Iris pigment epithelial cell (primary cell): ENCODE measurements around the gene PLA2G15.
A peak's percentile ranks its signal among the peaks of the same experiment; 100 is the strongest.

Experiments used
- DNase-seq: peaks from one replicate; pipeline ENCODE4 v3.0.0-alpha.2; 2011; ENCODE audit warnings: low read depth

Gene PLA2G15

DNA sequence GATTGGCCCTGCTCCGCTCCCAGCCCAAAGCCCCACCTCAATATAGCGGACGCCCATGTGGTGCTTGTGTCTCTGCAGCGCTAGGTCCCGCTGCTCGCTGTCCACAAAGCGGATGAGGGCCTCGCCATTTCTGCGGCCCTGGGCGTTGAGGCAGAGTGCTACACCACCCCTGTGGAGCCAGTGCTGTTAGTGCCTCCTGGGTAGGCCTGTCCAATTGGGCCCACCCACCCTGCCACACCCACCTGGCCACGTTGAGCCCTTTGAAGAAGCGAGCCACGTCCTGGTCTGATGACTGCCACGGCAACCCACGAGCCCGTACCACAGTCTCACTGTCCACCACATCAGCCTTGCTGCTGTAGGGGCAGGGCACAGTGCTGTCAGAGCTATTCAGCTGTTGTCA lies 12.8 kb upstream of the PLA2G15 start:
- DNase-seq, result no peak

DNA sequence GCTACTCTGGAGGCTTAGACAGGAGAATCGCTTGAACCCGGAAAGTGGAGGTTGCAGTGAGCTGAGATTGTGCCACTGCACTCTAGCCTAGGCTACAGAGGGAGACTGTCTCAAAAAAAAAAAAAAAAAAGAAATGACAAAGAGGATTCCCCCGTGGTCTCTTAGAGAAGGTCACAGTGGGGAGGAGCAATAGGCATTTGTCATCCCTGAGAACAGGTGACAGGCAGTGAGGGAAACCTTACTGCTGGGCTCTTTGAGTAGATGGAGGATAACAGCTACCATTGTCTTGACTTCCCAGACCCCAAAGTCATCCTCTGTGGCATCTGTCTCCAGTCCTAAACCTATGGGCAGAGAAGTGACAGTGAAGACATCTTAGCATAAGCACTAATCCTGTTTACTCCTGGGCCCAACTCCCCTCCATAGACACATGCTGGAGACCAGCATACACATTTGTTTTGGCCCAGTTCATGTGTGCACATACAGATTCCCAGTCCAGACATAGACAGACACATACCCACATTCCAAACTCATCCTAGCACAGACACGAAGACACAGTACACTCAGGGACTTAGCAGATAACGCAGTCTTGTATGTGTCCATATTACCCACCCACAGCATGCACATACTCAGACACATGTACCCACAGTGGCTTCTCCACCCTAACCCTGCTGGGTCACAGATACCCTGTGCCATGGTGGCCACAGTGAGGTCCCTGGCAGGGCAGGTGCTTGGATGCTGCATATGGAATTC lies 11.9 kb upstream of the PLA2G15 start:
- DNase-seq, result no peak

DNA sequence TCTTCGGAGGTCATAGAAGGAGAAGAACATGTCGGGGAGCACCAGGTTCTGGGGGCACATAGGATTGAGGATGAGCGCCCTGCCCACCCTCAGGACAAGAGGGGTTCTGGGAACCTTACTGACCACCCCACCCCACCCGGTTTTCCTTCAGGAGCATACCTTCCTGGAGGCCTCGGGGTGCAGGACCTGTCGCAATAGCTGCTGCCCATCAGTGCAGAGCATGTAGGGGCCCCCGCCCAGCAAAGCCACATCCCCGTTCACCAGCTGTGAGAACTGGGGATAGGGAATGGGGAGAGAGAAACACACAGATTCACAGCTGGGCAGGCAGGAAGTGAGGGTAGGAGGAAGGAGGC lies 11.4 kb upstream of the PLA2G15 start:
- DNase-seq, result no peak

DNA sequence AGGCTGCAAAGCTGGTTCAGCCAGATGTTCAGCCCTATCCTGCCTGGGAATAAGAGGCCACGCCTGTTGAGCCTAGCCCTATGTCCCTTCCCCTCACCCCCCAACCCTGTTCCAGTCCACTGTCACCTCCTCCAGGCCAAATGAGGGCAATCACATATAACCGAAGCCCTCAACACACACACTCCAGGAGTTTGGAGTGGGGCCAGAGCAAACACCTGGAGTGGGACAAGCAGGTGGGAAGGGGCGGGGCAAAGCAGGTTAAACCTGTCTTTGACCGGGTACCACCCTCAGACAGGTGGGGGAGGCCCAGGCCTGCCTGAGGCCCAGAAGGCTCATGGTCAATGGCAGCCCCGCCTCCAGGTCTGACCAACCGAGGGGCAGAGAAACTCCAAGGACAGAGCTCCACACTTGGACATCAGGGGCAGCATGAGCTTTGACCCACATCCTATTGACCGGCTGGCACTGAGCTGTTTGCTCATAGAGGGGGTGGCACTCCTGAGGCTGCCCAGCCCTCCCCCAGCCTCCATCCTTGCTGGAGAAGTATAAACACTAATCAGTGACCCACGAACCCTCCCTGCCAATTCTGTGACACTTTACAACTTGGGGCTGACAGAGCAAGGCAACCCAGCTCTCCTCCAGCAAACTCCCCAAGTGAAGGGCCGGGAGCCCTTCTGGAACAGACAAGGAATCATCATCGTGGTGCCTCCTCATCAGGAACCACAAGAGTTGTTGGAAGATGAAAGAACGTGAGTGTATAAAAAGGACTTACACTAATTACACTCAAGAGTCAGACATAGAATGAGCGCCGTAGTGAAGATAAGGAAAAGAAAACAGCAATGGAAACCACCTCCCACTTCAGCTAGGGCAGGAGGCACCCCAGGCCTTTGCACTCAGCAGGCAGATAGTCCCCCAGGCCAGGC lies 10.7 kb upstream of the PLA2G15 start:
- no peak for DNase-seq

DNA sequence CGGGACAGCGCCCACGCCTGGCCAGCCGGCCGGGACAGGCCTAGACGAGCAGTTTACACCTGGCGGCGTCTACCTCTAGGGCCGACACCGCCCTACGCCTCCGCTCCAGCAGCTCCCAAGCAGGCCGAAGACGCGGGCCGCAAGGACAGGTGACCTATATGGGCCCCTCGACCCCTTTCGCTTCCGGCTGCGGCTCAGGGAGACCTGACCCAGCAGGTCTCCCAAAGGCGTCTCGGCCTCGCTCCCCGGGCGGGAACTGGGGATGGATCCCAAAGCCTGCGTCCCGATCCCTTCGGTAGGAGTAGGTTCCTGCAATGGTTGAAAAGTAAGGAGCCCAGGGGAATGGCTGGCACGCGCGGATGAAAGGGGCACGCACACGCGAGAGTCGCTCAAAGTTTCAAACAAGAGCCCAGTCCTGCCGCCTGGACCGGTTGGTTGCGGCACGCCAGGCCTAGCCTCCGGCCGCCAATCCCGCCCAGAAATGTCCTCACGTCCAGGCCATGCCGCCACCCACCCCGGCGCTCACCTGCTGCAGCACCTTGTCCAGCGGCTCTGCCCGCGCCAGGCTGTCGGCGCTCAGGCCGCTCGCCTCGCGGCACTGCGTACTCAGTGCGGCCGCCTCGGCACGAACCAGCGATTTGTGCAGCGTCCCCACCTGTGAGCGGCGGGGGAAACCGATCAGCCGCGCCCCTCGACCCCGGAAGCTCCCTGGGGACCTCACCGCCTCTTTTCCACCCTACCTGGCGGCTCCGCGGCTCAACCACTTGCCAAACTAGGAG lies 9.9 kb upstream of the PLA2G15 start:
- no peak for DNase-seq

GRCh38 chr16:68235887-68236136 lies 9.4 kb upstream of the PLA2G15 start, which contains the start of gene ESRP2:
ESRP2 (minus strand) TSS chr16:68236127; CDS start chr16:68236045, 82 bp downstream.
- no peak for DNase-seq

GRCh38 chr16:68236137-68236825 lies 8.9 kb upstream of the PLA2G15 start:
- DNase-seq, result no peak

GRCh38 chr16:68236826-68237242 lies 8.3 kb upstream of the PLA2G15 start:
- no peak for DNase-seq

DNA sequence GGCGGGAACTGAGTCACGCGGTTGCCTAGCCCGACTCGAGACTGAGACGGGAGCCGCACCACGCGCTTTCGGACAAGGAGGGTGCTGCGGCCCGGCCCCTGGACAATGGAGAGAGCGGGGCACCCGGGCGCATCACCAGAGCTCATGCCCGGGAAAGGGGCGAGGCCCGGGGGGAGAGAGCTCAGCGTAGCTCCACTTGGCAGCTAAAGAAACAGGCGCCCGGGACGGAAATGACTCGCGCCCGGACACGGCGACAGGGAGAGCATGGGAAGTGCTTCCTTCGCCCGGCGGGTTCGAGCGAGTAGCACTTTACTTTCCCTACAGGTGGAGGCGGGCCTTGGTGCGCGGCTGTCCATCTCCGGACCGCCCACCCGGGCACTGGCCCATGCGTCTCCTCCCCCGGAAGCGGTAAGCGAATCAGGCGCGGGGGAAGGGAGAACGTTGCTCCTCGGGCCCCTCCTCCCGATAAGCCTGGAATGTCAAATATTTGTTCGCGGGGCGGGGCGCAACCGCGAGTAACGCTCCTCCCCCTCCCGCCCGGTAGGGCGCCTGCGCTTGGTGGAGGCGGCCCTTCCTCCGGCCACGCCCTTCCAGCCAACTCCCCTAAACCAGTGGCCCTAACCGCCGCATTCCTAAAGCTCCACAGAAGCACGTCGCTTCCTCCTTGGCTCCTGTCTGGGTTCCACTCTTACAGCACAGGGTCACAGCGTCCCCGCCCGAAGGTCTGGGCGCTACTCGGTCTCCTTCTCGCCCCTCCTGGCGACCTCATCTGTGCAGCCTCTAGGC lies 7.7 kb upstream of the PLA2G15 start:
- peak; percentile 98 for DNase-seq

- no peak for DNase-seq
Observed at GRCh38 chr16:68238029-68238345, 7.2 kb upstream of the PLA2G15 start.

DNA sequence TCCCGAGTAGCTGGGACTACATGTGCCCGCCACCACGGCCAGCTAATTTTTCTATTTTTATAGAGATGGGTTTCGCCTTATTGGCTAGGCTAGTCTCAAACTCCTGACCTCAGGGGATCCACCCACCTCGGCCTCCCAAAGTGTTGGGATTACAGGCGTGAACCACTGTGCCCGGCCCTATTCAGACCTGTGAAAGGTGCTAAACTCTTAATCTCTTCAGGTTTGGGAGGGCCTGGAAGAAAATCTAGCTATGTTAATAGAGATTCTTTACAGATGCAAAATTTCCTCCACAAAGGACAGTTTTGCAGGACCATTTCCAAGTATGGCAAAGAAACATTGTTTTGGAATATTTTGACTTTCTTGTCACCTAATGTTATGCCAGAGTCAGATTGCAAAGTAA lies 3.1 kb upstream of the PLA2G15 start:
- DNase-seq, result no peak

DNA sequence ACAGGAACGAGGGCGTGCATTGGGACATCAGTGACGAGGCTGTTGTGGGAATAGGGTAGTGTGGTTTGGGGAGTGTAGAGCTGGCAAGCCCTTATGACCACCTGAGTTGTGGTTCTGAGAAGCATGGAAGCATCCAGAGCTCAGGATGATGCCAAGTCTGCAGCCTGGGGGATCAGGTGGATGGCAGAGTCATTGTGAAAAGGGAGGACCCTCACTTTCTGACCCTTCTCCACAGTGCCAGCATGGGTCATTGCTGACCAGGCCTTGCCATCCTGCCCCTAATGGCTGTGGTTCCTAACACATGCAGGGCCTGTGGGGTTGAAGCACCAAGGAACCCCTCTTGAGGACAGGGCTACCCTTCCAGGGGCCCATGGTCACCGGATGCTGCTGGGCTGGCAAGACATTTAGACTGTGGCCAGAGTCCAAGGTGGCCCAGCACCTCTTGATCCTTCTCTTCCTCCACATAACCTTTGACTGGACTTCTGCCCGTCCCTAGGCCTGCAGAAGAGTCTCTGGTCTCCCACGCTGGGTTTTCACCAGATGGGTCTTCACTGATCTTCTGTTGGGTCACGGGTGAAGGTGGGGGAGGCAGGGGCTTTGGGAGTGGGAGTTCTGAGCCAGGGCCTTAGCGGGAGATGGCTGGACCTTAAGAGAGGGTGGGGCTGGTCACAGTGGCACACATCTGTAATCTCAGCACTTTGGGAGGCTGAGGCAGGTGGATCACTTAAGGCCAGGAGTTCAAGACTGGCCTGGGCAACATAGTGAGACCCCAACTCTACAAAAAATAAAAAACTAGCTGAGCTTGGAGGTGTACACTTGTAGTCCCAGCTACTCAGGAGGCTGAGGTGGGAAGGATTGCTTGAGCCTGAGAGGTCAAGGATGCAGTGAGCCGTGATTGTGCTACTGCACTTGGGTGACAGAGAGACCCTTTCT lies 2.0 kb upstream of the PLA2G15 start:
- no peak for DNase-seq

- DNase-seq, result no peak
Observed at GRCh38 chr16:68244481-68244902, 681 bp upstream of the PLA2G15 start.

GRCh38 chr16:68246121-68246520 lies 948 bp downstream of the PLA2G15 start:
- DNase-seq, result no peak

DNA sequence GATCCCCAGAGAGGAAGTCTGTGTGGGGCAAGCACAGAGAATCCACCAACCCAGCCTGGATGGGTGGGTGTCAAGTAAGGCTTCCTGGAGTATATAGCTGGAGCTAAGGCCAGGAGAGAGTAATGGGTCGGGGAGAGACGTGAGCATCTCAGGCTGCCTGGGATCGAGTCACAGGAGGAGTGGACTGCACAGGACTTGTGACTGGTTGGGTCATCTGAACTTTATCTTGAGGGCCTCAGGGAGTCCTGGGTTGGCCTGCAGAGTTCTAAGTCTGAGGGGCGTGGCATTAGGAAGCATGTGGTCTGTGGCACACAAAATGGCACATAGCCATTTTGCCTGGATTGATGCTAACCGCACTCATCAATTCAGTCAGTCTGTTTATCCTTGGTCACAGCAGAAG lies 1.5 kb downstream of the PLA2G15 start:
- DNase-seq, result no peak

- no peak for DNase-seq
Observed at GRCh38 chr16:68247400-68247799, 2.2 kb downstream of the PLA2G15 start.

- no peak for DNase-seq
Observed at GRCh38 chr16:68247932-68248331, 2.8 kb downstream of the PLA2G15 start.

- no peak for DNase-seq
Observed at GRCh38 chr16:68249371-68249770, 4.2 kb downstream of the PLA2G15 start.

- DNase-seq, result no peak
Observed at GRCh38 chr16:68250951-68251350, 5.8 kb downstream of the PLA2G15 start.

GRCh38 chr16:68251832-68252231 lies 6.7 kb downstream of the PLA2G15 start:
- no peak for DNase-seq
